Fibroblast of lung (primary cell): ENCODE results near the gene CSF1R.

Source experiments
- EZH2 ChIP-seq: IDR thresholded peaks from 2 replicates; pipeline ENCODE4 v1.5.1; 2012; ENCODE audit warnings: low read length, control low read depth, mild to moderate bottlenecking; ENCODE audit errors: missing control alignments
- TF ChIP-seq, protein P1 (sequence below), 2 donors: IDR thresholded peaks in 1 of 2; conservative IDR thresholded peaks in 1 of 2; 1 replicate in 1 of 2; 2 replicates in 1 of 2; pipeline ENCODE4 v1.5.1; 2011 to 2012; ENCODE audit warnings: low read length in 2 of 2, control low read depth in 1 of 2, inconsistent platforms in 1 of 2, low read depth in 1 of 2, mild to moderate bottlenecking in 1 of 2

DNA sequence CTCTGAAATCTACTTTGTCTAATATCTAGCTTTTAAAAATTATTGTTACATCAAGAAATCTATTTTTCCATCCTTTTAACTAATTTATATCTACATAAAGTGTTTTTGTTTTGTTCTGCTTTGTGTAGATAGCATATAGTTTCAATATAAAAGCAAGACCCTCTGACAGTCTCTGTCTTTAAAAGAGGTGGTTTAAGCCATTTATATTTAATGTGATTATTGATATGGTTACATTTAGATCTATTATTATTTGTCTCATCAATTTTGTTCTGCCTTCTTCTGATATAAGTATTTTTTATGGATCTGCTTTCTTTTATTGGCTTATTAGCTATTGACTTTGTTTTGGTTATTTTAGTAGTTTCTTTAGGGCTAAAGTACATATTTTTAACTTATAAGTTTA, 69.8 kb downstream of the CSF1R start:
- TF ChIP-seq, protein P1, sequence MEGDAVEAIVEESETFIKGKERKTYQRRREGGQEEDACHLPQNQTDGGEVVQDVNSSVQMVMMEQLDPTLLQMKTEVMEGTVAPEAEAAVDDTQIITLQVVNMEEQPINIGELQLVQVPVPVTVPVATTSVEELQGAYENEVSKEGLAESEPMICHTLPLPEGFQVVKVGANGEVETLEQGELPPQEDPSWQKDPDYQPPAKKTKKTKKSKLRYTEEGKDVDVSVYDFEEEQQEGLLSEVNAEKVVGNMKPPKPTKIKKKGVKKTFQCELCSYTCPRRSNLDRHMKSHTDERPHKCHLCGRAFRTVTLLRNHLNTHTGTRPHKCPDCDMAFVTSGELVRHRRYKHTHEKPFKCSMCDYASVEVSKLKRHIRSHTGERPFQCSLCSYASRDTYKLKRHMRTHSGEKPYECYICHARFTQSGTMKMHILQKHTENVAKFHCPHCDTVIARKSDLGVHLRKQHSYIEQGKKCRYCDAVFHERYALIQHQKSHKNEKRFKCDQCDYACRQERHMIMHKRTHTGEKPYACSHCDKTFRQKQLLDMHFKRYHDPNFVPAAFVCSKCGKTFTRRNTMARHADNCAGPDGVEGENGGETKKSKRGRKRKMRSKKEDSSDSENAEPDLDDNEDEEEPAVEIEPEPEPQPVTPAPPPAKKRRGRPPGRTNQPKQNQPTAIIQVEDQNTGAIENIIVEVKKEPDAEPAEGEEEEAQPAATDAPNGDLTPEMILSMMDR (conservative IDR thresholded peaks at IDR 0.05 in 1 of 2, IDR thresholded peaks at IDR 0.05 in 1 of 2; ENCODE audit: low read depth in 1 of 2, low read length in 2 of 2), result no peak
- TF ChIP-seq EZH2, result no peak
